ENCODE measurements around the gene MKKS. TPM values are rescaled to one million over a fixed set of nuclear protein-coding genes. Genes with fewer than 3 reads are reported as not detected.
A peak's percentile ranks its signal among the peaks of the same experiment; 100 is the strongest.

Gene MKKS
- polyA plus RNA-seq, 1 of the 3 experiments (the other 2 are of a cell fraction): 10.1 TPM

DNA sequence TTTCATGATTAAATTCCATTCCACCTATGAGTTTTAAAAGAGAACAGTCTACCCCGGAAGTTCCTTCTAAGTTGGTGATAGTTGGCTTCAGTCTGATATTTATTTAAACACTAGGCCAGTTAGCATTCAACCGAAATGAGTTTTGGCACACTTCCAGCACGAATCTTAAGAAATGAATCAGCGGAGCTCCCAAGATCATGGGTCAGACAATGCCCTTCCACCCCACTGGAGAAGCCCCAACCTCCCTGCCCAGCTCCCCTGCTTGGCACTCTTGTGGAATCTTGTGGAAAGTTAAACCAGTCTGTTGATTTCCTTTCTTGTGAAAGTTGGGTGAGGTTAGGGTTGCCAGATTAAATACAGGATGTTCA lies 64.3 kb downstream of the MKKS start:
- peak overlapping the region in 1 of 2 experiments; percentile 45; a peak in 2 of 4 replicates for H3K27ac ChIP-seq (ENCODE audit: low read depth in 2 of 2, low read length in 1 of 2)
- H3K79me2 ChIP-seq (ENCODE audit: insufficient read depth): no peaks in the 10 kb centered on the region
- no peak for DNase-seq
- peaks cover 0 to 8% of the 10 kb centered on the region in 2 experiments; a peak in 2 of 4 replicates for H3K4me1 ChIP-seq (ENCODE audit: control insufficient read depth in 1 of 2, insufficient read depth in 2 of 2, low read depth in 1 of 2, low read length in 1 of 2)
- H3K36me3 ChIP-seq (replicated peaks in 1 of 2; ENCODE audit: control insufficient read depth in 1 of 2, insufficient read depth in 2 of 2, low read length in 1 of 2): no peaks in the 10 kb centered on the region
- H3K27me3 ChIP-seq (ENCODE audit: insufficient read depth): no peaks in the 10 kb centered on the region
- CTCF ChIA-PET: no interaction called here
- peak overlapping the region; percentile 24; the same call in 1 of the 2 replicates for H3K4me2 ChIP-seq
- H2AFZ ChIP-seq (ENCODE audit: low read depth): peak overlapping the region; percentile 42; the same call in 1 of the 2 replicates
- TF ChIP-seq ELF1 (IDR thresholded peaks at IDR 0.05): no peak
- TF ChIP-seq, protein P1, sequence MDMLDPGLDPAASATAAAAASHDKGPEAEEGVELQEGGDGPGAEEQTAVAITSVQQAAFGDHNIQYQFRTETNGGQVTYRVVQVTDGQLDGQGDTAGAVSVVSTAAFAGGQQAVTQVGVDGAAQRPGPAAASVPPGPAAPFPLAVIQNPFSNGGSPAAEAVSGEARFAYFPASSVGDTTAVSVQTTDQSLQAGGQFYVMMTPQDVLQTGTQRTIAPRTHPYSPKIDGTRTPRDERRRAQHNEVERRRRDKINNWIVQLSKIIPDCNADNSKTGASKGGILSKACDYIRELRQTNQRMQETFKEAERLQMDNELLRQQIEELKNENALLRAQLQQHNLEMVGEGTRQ (IDR thresholded peaks at IDR 0.05; ENCODE audit: borderline replicate concordance, low read depth, low read length): no peak
- TF ChIP-seq JUND (IDR thresholded peaks at IDR 0.05): 0 out of 2 replicates have a peak, but pooled peaks have one; percentile 13
- peak; percentile 82 for TF ChIP-seq NFIC (IDR thresholded peaks at IDR 0.05; ENCODE audit: borderline replicate concordance)
- 0 out of 4 replicates have a peak, but pooled peaks of 1 of the 2 experiments have one; percentile 25 for TF ChIP-seq EP300 (IDR thresholded peaks at IDR 0.05; ENCODE audit: borderline replicate concordance in 1 of 2, low read depth in 1 of 2, low read length in 1 of 2)
- peaks cover 9% of the 10 kb centered on the region for H3F3A ChIP-seq (replicated peaks; ENCODE audit: insufficient read depth)
- H3K9me2 ChIP-seq: no peaks in the 10 kb centered on the region
- no peak overlapping the region for H3K9ac ChIP-seq
- H4K20me1 ChIP-seq (ENCODE audit: insufficient read depth): no peaks in the 10 kb centered on the region
- H3K9me3 ChIP-seq: no peaks in the 10 kb centered on the region
- 31% methylated on average over 4 of the region's 4 CpGs for WGBS (ENCODE audit: low lambda C conversion rate)
- POLR2A ChIA-PET: no interaction called here
- no peak overlapping the region for H3K4me3 ChIP-seq (ENCODE audit: low read depth in 2 of 2, low read length in 1 of 2)

DNA sequence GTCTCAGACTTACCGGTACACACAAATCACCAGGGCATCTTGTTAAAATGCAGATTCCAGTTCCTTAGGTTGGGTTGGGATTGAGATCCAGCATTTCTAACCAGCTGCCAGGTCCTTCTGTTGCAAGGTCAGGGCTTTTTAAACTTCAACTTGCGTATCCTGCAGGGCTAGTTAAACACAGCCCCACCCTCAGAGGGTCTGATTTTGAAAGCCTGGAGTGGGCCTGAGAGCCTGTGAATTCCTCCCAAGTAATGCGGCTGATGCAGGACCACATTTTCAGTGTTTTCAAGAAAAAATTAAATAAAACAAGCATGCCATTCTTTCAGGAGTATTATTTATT lies 65.3 kb downstream of the MKKS start:
- Histone ChIP-seq H3K27ac (ENCODE audit: low read depth in 2 of 2, low read length in 1 of 2) (no peak overlapping the region), H2AFZ (ENCODE audit: low read depth) (no peak overlapping the region), H3K4me3 (ENCODE audit: low read depth in 2 of 2, low read length in 1 of 2) (no peak overlapping the region), H3K36me3 (replicated peaks in 1 of 2; ENCODE audit: control insufficient read depth in 1 of 2, insufficient read depth in 2 of 2, low read length in 1 of 2) (no peaks in the 10 kb centered on the region), H3K9me2 (no peaks in the 10 kb centered on the region), H3K79me2 (ENCODE audit: insufficient read depth) (no peaks in the 10 kb centered on the region), H3K4me1 (ENCODE audit: control insufficient read depth in 1 of 2, insufficient read depth in 2 of 2, low read depth in 1 of 2, low read length in 1 of 2) (peaks cover 0 to 8% of the 10 kb centered on the region in 2 experiments; a peak in 2 of 4 replicates), H3K27me3 (ENCODE audit: insufficient read depth) (no peaks in the 10 kb centered on the region), H3F3A (replicated peaks; ENCODE audit: insufficient read depth) (peaks cover 9% of the 10 kb centered on the region), H4K20me1 (ENCODE audit: insufficient read depth) (no peaks in the 10 kb centered on the region), H3K4me2 (no peak overlapping the region), H3K9ac (no peak overlapping the region), H3K9me3 (no peaks in the 10 kb centered on the region)
- CTCF ChIA-PET: no interaction called here
- no peak for TF ChIP-seq EZH2phosphoT487 (IDR thresholded peaks at IDR 0.05; ENCODE audit: borderline replicate concordance, low read depth)
- WGBS (ENCODE audit: low lambda C conversion rate): 93% methylated on average over 3 of the region's 3 CpGs
- POLR2A ChIA-PET: no interaction called here
- DNase-seq: no peak

DNA sequence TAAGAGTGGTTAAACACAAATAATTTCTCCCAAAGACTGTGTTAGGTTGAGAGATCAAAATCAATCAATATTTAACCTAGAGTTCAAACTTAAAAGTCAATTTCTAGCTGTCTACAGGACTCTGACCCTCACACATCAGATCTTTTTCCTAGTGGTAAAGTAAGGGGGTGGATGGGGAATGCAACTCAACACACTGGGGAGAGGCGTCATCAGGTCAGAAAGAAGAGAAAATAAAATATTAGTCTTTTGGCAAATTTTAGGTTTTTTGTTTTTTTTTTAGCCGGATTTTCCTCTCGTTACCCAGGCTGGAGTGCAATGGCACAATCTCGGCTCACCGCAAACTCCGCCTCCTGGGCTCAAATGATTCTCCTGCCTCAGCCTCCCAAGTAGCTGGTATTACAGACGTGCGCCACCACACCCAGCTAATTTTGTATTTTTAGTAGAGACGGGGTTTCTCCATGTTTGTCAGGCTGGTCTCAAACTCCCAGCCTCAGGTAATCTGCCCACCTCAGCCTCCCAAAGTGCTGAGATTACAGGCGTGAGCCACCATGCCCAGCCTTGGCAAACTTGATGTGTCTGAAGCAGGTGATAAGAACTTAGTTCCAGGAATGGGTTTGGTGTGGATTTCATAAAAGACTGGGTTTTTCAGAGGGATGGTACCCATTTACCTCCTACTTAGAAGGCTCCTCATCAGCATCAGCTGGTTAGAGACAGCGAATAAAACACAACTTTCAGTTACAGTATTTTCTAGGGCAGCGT lies 65.9 kb downstream of the MKKS start:
- Histone ChIP-seq H3K9ac (no peak overlapping the region), H4K20me1 (ENCODE audit: insufficient read depth) (no peaks in the 10 kb centered on the region), H3K9me3 (no peaks in the 10 kb centered on the region), H3F3A (replicated peaks; ENCODE audit: insufficient read depth) (peaks cover 9% of the 10 kb centered on the region), H3K36me3 (replicated peaks in 1 of 2; ENCODE audit: control insufficient read depth in 1 of 2, insufficient read depth in 2 of 2, low read length in 1 of 2) (no peaks in the 10 kb centered on the region), H2AFZ (ENCODE audit: low read depth) (no peak overlapping the region), H3K27me3 (ENCODE audit: insufficient read depth) (no peaks in the 10 kb centered on the region), H3K27ac (ENCODE audit: low read depth in 2 of 2, low read length in 1 of 2) (no peak overlapping the region), H3K79me2 (ENCODE audit: insufficient read depth) (no peaks in the 10 kb centered on the region), H3K4me3 (ENCODE audit: low read depth in 2 of 2, low read length in 1 of 2) (no peak overlapping the region), H3K4me1 (ENCODE audit: control insufficient read depth in 1 of 2, insufficient read depth in 2 of 2, low read depth in 1 of 2, low read length in 1 of 2) (peaks cover 0 to 8% of the 10 kb centered on the region in 2 experiments; a peak in 2 of 4 replicates), H3K9me2 (no peaks in the 10 kb centered on the region), H3K4me2 (no peak overlapping the region)
- WGBS (ENCODE audit: low lambda C conversion rate): 95% methylated on average over 12 of the region's 12 CpGs
- POLR2A ChIA-PET: no interaction called here
- TF ChIP-seq YY1 (IDR thresholded peaks at IDR 0.05; ENCODE audit: low read depth) (no peak), EP300 (IDR thresholded peaks at IDR 0.05; ENCODE audit: borderline replicate concordance in 1 of 2, low read depth in 1 of 2, low read length in 1 of 2) (no peak)
- CTCF ChIA-PET: interaction anchor here (1.1 kb wide), 1 partner anchor 390 kb away, joined by 4 read pairs; no protein-coding TSS in a partner anchor
- DNase-seq: no peak
